Fibroblast of the aortic adventitia (primary cell): ENCODE data around the gene SKIC2. TPM values are rescaled to one million over a fixed set of nuclear protein-coding genes. Genes with fewer than 3 reads are reported as not detected.
"Not testable (repeated sequence)": the region's sequence is repeated elsewhere in the genome, so short reads cannot be mapped to it uniquely, and the experiment has no call there.

Source experiments
- DNase-seq: peaks from one replicate; pipeline ENCODE4 v3.0.0-alpha.2; 2010; ENCODE audit warnings: low read depth
- H3K4me3 ChIP-seq: 2 replicates; pipeline ENCODE4 v1.5.1; 2011; ENCODE audit warnings: low read depth, mild to moderate bottlenecking, control low read depth, low read length, moderate library complexity
- CTCF ChIP-seq: IDR thresholded peaks from 2 replicates; pipeline ENCODE4 v1.5.1; 2011; ENCODE audit warnings: mild to moderate bottlenecking, low read length, control low read depth, inconsistent platforms; ENCODE audit not compliant: insufficient read depth
- total RNA-seq: library from RNA; depleted of rRNA; stranded (reverse); fragments of >200 nt; gene quantifications from 2 replicates; pipeline ENCODE4 v1.2.3, GENCODE V29; 2012; ENCODE audit warnings: low replicate concordance

The SKIC2 gene
- total RNA-seq, 1 donor, result 42.8 TPM

GRCh38 chr6:31930962-31931361 lies 28.0 kb upstream of the SKIC2 start:
- DNase-seq, result no peak
- no peak for TF ChIP-seq CTCF
- no peak overlapping the region for H3K4me3 ChIP-seq

DNA sequence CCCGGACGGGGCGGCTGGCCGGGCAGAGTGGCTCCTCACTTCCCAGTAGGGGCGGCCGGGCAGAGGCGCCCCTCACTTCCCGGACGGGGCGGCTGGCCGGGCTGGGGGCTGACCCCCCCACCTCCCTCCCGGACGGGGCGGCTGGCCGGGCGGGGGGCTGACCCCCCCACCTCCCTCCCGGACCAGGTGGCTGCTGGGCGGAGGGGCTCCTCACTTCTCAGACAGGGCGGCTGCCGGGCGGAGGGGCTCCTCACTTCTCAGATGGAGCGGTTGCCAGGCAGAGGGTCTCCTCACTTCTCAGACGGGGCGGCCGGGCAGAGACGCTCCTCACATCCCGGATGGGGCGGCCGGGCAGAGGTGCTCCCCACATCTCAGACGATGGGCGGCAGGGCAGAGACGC lies 26.8 kb upstream of the SKIC2 start:
- H3K4me3 ChIP-seq, DNase-seq: not testable (repeated sequence)

DNA sequence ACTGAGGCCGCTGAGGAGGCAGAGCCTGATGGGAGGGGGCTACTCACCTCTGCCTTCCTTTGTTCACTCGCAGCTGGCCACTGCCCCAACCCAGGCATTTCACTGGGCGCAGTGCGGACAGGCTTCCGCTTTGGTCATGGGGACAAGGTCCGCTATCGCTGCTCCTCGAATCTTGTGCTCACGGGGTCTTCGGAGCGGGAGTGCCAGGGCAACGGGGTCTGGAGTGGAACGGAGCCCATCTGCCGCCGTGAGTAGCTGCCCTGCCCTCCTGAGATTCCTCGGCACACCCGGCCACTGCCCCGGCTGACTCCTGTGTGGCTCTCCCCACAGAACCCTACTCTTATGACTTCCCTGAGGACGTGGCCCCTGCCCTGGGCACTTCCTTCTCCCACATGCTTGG lies 25.4 kb upstream of the SKIC2 start:
- no peak for TF ChIP-seq CTCF
- no peak for DNase-seq
- no peak overlapping the region for H3K4me3 ChIP-seq

DNA sequence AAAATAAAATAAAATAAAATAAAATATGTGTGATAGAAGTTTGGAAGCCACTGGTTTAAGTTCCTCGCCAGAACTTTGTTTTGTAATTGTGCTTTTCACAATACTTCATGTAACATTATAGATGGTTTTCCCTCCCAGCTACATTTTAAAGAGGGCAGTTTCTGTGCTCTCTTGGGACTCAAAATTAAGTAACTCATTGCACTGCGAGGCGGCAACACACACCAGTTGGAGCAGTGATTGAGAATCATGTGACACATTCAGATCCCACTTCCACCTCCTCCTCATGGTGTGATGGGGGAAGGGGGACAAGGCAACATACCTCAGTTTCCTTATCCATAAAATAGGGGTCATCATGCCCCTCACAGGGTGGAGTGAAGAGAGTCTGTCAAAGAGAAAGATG lies 24.0 kb upstream of the SKIC2 start:
- TF ChIP-seq CTCF, result no peak
- no peak overlapping the region for H3K4me3 ChIP-seq
- DNase-seq, result no peak

- DNase-seq, result no peak
- H3K4me3 ChIP-seq, result no peak overlapping the region
- no peak for TF ChIP-seq CTCF
Measured at GRCh38 chr6:31935823-31936222, 23.2 kb upstream of the SKIC2 start.

GRCh38 chr6:31940256-31940664 lies 18.7 kb upstream of the SKIC2 start:
- no peak for TF ChIP-seq CTCF
- H3K4me3 ChIP-seq, result no peak overlapping the region
- peak; percentile 14 for DNase-seq

- no peak overlapping the region for H3K4me3 ChIP-seq
- TF ChIP-seq CTCF, result no peak
- DNase-seq, result no peak
Measured at GRCh38 chr6:31943742-31944141, 15.2 kb upstream of the SKIC2 start.
